Spleen (tissue), 7 donors: Measurements from ENCODE around the gene UBE2V1.

Experiments used
- POLR2A ChIP-seq, 3 donors: fragments of 450-650 bp; IDR thresholded peaks; one replicate each; pipeline ENCODE4 v1.5.1; 2017; ENCODE audit warnings: antibody characterized with exemption in 3 of 3, mild to moderate bottlenecking in 1 of 3
- TF ChIP-seq, protein P1 (sequence below), 11 experiments: fragments of 200-600 bp in 7 of 11; fragments of 450-650 bp in 4 of 11; sonication (generic) in 4 of 11; IDR thresholded peaks in 8 of 11; conservative IDR thresholded peaks in 3 of 11; 1 replicate in 7 of 11; 2 replicates in 4 of 11; pipeline versions ENCODE4 v1.4.0 to v1.8.0; 2016 to 2021; ENCODE audit warnings: antibody characterized with exemption in 11 of 11, inconsistent platforms in 4 of 11, mild to moderate bottlenecking in 1 of 11
- donor health status: DM: no; HTN: no; CAD: no; lungs with moderate emphysema.
- donor health status: DM: no; HTN: no; CAD: no.
- donor health status: DM: no; HTN: no; CAD: no.

DNA sequence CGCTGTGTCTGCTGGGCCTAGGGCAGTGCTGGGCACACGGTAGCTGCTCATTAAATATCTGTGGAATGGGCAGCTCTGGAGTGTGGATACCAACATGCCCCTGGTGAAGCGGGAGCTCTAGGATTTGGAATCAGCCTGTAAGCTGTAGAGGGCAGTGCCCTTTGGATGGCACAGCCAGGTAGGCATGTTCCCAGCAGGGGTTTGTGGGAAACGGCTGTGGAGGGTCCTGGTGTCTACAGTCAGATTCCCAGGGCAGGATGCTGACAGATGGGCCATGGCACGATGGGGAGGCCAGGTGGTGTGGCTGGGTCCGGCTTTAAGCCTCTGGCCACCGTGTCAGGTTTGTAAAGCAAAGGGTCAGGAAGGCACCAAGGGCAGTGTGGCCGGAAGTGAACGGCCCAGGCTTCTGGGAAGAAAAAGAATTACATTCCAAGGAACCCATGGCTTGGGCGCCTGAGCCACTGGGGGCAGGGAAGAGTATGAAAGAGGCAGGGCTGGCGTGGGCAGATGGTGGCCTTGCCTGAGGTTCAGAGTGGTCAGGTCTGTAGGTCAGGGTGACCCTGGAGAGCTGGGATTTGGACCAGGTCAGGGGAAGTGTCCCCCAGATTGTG is 44.8 kb downstream of the UBE2V1 start:
- TF ChIP-seq, protein P1, sequence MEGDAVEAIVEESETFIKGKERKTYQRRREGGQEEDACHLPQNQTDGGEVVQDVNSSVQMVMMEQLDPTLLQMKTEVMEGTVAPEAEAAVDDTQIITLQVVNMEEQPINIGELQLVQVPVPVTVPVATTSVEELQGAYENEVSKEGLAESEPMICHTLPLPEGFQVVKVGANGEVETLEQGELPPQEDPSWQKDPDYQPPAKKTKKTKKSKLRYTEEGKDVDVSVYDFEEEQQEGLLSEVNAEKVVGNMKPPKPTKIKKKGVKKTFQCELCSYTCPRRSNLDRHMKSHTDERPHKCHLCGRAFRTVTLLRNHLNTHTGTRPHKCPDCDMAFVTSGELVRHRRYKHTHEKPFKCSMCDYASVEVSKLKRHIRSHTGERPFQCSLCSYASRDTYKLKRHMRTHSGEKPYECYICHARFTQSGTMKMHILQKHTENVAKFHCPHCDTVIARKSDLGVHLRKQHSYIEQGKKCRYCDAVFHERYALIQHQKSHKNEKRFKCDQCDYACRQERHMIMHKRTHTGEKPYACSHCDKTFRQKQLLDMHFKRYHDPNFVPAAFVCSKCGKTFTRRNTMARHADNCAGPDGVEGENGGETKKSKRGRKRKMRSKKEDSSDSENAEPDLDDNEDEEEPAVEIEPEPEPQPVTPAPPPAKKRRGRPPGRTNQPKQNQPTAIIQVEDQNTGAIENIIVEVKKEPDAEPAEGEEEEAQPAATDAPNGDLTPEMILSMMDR (IDR thresholded peaks at IDR 0.05 in 8 of 11, conservative IDR thresholded peaks at IDR 0.05 in 3 of 11) = no peak
- TF ChIP-seq POLR2A (IDR thresholded peaks at IDR 0.05) = no peak
